Calu3 (cell line): ENCODE data around the gene FAM20C. TPM values are rescaled to one million over a fixed set of nuclear protein-coding genes. Genes with fewer than 3 reads are reported as not detected.

Experiments used
- BruUV-seq: library from RNA; stranded (reverse); fragments of 400-500 nt; replicated peaks from 2 replicates; lab custom pipeline; 2021; lab: Mats Ljungman, UMichigan
- CTCF ChIA-PET: fragments of 300-600 bp; sonication (Branson Sonifier 250); formaldehyde crosslinking; loops from one replicate; lab custom pipeline; 2022; ENCODE audit warnings: antibody characterized with exemption; lab: Charles Lee
- DNase-seq: peaks from one replicate; pipeline ENCODE4 v3.0.0; 2022
- H3K27ac Mint-ChIP-seq: one replicate; pipeline ENCODE4 v1.8.0; 2022; ENCODE audit warnings: mixed read lengths; ENCODE audit not compliant: unreplicated experiment
- H3K27me3 Mint-ChIP-seq: one replicate; pipeline ENCODE4 v1.8.0; 2022; ENCODE audit warnings: mixed read lengths; ENCODE audit not compliant: unreplicated experiment
- H3K36me3 Mint-ChIP-seq: one replicate; pipeline ENCODE4 v1.8.0; 2022; ENCODE audit warnings: mild to moderate bottlenecking, moderate library complexity, mixed read lengths; ENCODE audit not compliant: insufficient read depth, unreplicated experiment
- H3K4me1 Mint-ChIP-seq: one replicate; pipeline ENCODE4 v1.8.0; 2022; ENCODE audit warnings: mild to moderate bottlenecking, low read depth, mixed read lengths; ENCODE audit not compliant: unreplicated experiment
- H3K4me3 Mint-ChIP-seq: one replicate; pipeline ENCODE4 v1.8.0; 2022; ENCODE audit warnings: mild to moderate bottlenecking, low read depth, moderate library complexity, mixed read lengths; ENCODE audit not compliant: unreplicated experiment
- H3K9me3 Mint-ChIP-seq: one replicate; pipeline ENCODE4 v1.8.0; 2022; ENCODE audit warnings: low read depth, mixed read lengths; ENCODE audit not compliant: unreplicated experiment
- intact Hi-C: fragments of 100-400 bp; cut with micrococcal nuclease; formaldehyde crosslinking; loops from one replicate; pipeline ENCODE4 v1.10.0; 2022; ENCODE audit not compliant: unreplicated experiment
- total RNA-seq: library from RNA; stranded (reverse); gene quantifications from 2 replicates; pipeline ENCODE4 v1.2.3, GENCODE V29; 2022
- TF ChIP-seq, protein P1 (sequence below): fragments of 200-600 bp; IDR thresholded peaks from one replicate; pipeline ENCODE4 v1.8.0; 2022; ENCODE audit warnings: antibody characterized with exemption; ENCODE audit not compliant: unreplicated experiment

Gene FAM20C
- total RNA-seq, 1 experiment from 2014 or later, result 9.1 TPM

DNA sequence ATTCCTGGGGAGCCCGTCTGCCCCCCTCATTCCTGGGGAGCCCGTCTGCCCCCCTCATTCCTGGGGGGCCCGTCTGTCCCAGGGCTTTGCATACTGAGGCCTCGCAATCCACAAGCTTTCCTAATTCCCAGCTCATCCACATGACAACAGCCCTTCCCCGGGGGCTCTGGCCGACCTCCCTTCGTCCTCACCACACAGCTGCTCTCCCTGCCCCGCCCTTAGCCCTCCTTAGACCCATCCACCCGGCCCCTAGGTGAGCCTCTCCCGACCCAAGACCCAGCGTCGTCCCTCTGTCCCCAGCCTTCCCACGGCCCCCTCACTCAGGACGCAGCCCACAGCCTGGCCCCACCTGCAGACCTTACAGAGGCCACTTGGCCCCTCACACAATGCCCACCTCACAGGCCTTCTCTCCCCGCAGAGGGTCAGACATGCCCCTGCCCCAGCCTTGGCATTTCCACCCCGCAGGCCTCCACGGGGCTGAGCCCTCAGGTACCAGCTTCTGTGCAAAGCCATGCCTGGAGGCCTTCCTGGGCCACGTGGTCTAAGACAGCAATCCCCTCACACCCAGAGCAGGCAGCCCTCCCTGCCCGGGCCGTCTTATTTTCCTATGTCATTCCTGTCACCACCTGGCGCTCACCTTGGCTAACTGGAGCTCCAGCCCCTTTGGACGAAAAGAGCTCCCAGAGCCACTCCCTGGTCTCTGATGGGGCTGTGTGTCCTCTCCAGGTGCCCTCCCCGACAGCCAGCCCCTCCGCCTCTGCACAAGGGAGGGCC lies 3.5 kb upstream of the FAM20C start:
- Mint-ChIP-seq H3K4me1 (peaks cover 5% of the 10 kb centered on the region), H3K27ac (no peak overlapping the region), H3K9me3 (no peaks in the 10 kb centered on the region), H3K27me3 (peaks cover 62% of the 10 kb centered on the region), H3K36me3 (peaks cover 8% of the 10 kb centered on the region), H3K4me3 (no peak overlapping the region)
- no peak for DNase-seq
- CTCF ChIA-PET, result interaction anchor here (0.7 to 1.2 kb wide), 4 partner anchors 10 to 227 kb away, joined by 3 read pairs; no protein-coding TSS in a partner anchor
- TF ChIP-seq, protein P1, sequence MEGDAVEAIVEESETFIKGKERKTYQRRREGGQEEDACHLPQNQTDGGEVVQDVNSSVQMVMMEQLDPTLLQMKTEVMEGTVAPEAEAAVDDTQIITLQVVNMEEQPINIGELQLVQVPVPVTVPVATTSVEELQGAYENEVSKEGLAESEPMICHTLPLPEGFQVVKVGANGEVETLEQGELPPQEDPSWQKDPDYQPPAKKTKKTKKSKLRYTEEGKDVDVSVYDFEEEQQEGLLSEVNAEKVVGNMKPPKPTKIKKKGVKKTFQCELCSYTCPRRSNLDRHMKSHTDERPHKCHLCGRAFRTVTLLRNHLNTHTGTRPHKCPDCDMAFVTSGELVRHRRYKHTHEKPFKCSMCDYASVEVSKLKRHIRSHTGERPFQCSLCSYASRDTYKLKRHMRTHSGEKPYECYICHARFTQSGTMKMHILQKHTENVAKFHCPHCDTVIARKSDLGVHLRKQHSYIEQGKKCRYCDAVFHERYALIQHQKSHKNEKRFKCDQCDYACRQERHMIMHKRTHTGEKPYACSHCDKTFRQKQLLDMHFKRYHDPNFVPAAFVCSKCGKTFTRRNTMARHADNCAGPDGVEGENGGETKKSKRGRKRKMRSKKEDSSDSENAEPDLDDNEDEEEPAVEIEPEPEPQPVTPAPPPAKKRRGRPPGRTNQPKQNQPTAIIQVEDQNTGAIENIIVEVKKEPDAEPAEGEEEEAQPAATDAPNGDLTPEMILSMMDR, result no peak
- BruUV-seq, result no TSS peak
- intact Hi-C loops, result no loop called here

GRCh38 chr7:189719-190118 lies 2.7 kb upstream of the FAM20C start:
- no TSS peak for BruUV-seq
- no peak overlapping the region for H3K27ac Mint-ChIP-seq
- H3K9me3 Mint-ChIP-seq, result no peaks in the 10 kb centered on the region
- CTCF ChIA-PET, result no interaction called here
- DNase-seq, result no peak
- H3K27me3 Mint-ChIP-seq, result peaks cover 67% of the 10 kb centered on the region
- H3K4me1 Mint-ChIP-seq, result peaks cover 8% of the 10 kb centered on the region
- TF ChIP-seq, protein P1, result no peak
- no peak overlapping the region for H3K4me3 Mint-ChIP-seq
- intact Hi-C loops, result no loop called here
- peaks cover 11% of the 10 kb centered on the region for H3K36me3 Mint-ChIP-seq

- Mint-ChIP-seq H3K4me1 (peaks cover 8% of the 10 kb centered on the region), H3K4me3 (no peak overlapping the region), H3K9me3 (no peaks in the 10 kb centered on the region), H3K36me3 (peaks cover 11% of the 10 kb centered on the region), H3K27ac (no peak overlapping the region), H3K27me3 (peaks cover 72% of the 10 kb centered on the region)
- DNase-seq, result no peak
- CTCF ChIA-PET, result no interaction called here
- BruUV-seq, result no TSS peak
- intact Hi-C loops, result no loop called here
- TF ChIP-seq, protein P1, result no peak
Measured at GRCh38 chr7:190196-190595, 2.2 kb upstream of the FAM20C start.

DNA sequence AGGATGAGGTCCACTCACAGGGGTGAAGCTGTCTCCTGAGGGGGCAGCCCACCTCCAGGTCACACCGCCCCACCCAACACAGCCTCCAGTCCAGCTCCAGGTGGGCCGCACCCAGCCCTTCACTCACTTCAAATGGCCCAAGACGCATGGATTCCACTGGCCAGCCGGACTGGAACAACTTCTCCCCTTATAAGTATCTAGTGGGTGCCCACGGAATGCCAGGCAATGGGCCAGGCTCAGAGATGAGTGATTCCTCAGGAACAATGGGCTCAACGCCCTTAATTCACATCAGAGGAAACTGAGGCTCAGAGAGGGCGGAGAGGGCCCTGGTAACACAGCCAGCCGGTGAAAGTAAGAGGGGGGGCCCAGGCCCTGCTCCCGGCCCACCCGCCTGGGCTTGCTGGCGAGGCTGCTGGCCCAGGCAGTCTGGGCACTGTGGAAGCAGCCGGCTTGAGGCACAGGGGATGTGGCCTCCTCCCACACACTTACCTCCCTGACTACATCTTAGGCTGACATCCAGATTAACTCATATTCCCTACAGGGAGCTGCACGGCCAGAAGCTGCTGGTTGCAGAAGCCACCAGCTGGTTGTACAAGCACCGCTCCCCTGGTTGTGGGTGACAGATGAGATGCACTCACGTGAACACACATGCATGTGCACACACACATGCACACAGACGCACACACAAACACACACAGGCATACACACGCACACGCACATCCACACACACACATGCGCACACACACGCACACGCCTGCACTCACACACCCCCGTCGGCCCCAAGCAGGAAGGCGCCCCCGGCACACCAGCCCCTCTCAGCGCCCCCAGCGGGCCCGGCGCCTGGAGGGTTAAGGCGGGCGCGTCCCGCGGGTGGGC lies 1.0 kb upstream of the FAM20C start:
- H3K4me1 Mint-ChIP-seq, result peaks cover 8% of the 10 kb centered on the region
- CTCF ChIA-PET, result interaction anchor here (1.5 kb wide), 1 partner anchor 127 kb away, joined by 6 read pairs; no protein-coding TSS in a partner anchor
- TF ChIP-seq, protein P1, result no peak
- H3K27ac Mint-ChIP-seq, result no peak overlapping the region
- no TSS peak for BruUV-seq
- peaks cover 11% of the 10 kb centered on the region for H3K36me3 Mint-ChIP-seq
- peaks cover 83% of the 10 kb centered on the region for H3K27me3 Mint-ChIP-seq
- DNase-seq, result no peak
- intact Hi-C loops, result no loop called here
- H3K9me3 Mint-ChIP-seq, result no peaks in the 10 kb centered on the region
- peak overlapping the region; percentile 52 for H3K4me3 Mint-ChIP-seq
